H7 (cell line): ENCODE measurements around the gene TMEM219. TPM values are rescaled to one million over a fixed set of nuclear protein-coding genes. Genes with fewer than 3 reads are reported as not detected.
"Not testable (repeated sequence)": the region's sequence is repeated elsewhere in the genome, so short reads cannot be mapped to it uniquely, and the experiment has no call there.

Experiments
- DNase-seq: peaks from one replicate; pipeline ENCODE4 v3.0.0; 2012
- H3K27me3 ChIP-seq: 2 replicates; pipeline ENCODE4 v1.6.0; 2011; ENCODE audit warnings: mild to moderate bottlenecking, low read length; ENCODE audit not compliant: control insufficient read depth, insufficient read depth
- H3K36me3 ChIP-seq: replicated peaks from 2 replicates; pipeline ENCODE4 v1.5.1; 2011; ENCODE audit warnings: low read length; ENCODE audit not compliant: control insufficient read depth, insufficient read depth
- H3K4me3 ChIP-seq: 2 replicates; pipeline ENCODE4 v1.5.1; 2011; ENCODE audit warnings: low read depth, mild to moderate bottlenecking, control low read depth, low read length, moderate library complexity; ENCODE audit not compliant: insufficient read depth
- total RNA-seq: library from RNA; depleted of rRNA; stranded (reverse); fragments of >200 nt; shearing (Covaris generic); gene quantifications from 2 replicates; pipeline ENCODE4 v1.2.3, GENCODE V29; 2014; rRNA removed

The TMEM219 gene
- total RNA-seq, 1 experiment from 2014 or later = 97.6 TPM

DNA sequence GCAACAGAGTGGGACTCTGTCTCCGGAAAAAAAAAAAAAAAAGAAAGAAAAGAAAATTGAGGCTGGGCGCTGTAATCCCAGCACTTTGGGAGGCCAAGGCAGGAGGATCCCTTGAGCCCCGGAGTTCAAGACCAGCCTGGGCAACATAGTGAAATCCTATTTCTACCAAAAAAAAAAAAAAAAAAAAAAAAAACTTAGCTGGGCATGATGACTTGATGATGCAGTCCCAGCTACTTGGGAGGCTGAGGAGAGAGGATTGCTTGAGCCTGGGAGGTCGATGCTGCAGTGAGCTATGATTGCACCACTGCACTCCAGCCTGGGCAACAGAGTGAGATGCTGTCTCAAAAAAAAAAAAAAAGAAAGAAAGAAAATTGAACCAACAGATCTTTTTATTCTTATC lies 56.1 kb downstream of the TMEM219 start:
- H3K4me3 ChIP-seq, DNase-seq, H3K27me3 ChIP-seq: not testable (repeated sequence)

DNA sequence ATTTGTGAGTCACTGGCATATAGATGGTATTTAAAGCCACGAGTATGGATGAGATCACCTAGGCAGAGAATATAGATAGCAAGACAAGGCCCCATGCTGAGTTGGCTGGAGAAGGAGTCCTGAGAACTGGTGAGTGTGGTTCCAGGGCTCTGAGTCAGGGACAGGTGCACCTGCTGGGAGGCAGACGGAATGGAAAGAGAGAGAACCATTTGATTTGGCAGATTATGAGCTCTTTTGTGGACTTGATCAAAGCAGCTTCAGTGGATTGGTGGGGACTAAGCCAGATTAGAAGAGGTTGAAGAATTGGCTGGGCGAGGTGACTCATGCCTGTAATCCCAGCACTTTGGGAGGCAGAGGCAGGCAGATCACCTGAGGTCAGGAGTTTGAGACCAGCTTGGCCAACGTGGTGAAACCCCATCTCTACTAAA lies 56.9 kb downstream of the TMEM219 start:
- no peak for DNase-seq
- Histone ChIP-seq H3K4me3 (no peak overlapping the region), H3K27me3 (no peaks in the 10 kb centered on the region), H3K36me3 (no peaks in the 10 kb centered on the region)

More for the DNA sequence above, 56.1 kb downstream of the TMEM219 start:
- not testable (repeated sequence) for H3K36me3 ChIP-seq

Other genes starting within 250 kb of the TMEM219 start
- gene C16orf54, start 216.1 kb upstream of the TMEM219 start, total RNA-seq = not detected in 2 replicates
- gene ZG16, start 183.8 kb upstream of the TMEM219 start, total RNA-seq = not detected in 2 replicates
- 202 and 205 TPM in 2 replicates for gene KIF22, start 171.3 kb upstream of the TMEM219 start, total RNA-seq
- gene MAZ, start 155.6 kb upstream of the TMEM219 start, total RNA-seq = 496 and 509 TPM in 2 replicates
- 1.8 and 5.6 TPM in 2 replicates for gene PRRT2, start 149.9 kb upstream of the TMEM219 start, total RNA-seq
- 62.1 and 67.1 TPM in 2 replicates for gene PAGR1, start 145.9 kb upstream of the TMEM219 start, total RNA-seq
- 7.0 and 22.0 TPM in 2 replicates for gene MVP, start 141.6 kb upstream of the TMEM219 start, total RNA-seq
- 91.3 and 97.6 TPM in 2 replicates for gene CDIPT, start 98.9 kb upstream of the TMEM219 start, total RNA-seq
- gene SEZ6L2, start 62.5 kb upstream of the TMEM219 start, total RNA-seq = 47.3 and 59.0 TPM in 2 replicates
- gene ASPHD1, start 61.6 kb upstream of the TMEM219 start, total RNA-seq = 24.4 and 24.6 TPM in 2 replicates
- 8.3 and 9.1 TPM in 2 replicates for gene KCTD13, start 35.9 kb upstream of the TMEM219 start, total RNA-seq
- gene TAOK2, start 11.8 kb downstream of the TMEM219 start, total RNA-seq = 39.9 and 41.3 TPM in 2 replicates
- gene HIRIP3, start 33.5 kb downstream of the TMEM219 start, total RNA-seq = 19.0 and 20.5 TPM in 2 replicates
- 58.7 and 91.9 TPM in 2 replicates for gene INO80E, start 34.2 kb downstream of the TMEM219 start, total RNA-seq
- 4.1 and 5.3 TPM in 2 replicates for gene DOC2A, start 48.9 kb downstream of the TMEM219 start, total RNA-seq
- gene C16orf92, start 61.1 kb downstream of the TMEM219 start, total RNA-seq = not detected in 2 replicates
- 3.0 and 5.5 TPM in 2 replicates for gene TLCD3B, start 69.2 kb downstream of the TMEM219 start, total RNA-seq
- gene ALDOA, start 103.7 kb downstream of the TMEM219 start, total RNA-seq = 1,524 and 1,553 TPM in 2 replicates
- gene PPP4C, start 113.9 kb downstream of the TMEM219 start, total RNA-seq = 201 and 256 TPM in 2 replicates
- 2.9 and 4.6 TPM in 2 replicates for gene TBX6, start 129.8 kb downstream of the TMEM219 start, total RNA-seq
- 22.8 and 26.9 TPM in 2 replicates for gene YPEL3, start 134.1 kb downstream of the TMEM219 start, total RNA-seq
- gene GDPD3, start 151.5 kb downstream of the TMEM219 start, total RNA-seq = 0.31 and 1.8 TPM in 2 replicates
- 35.0 and 37.2 TPM in 2 replicates for gene MAPK3, start 161.1 kb downstream of the TMEM219 start, total RNA-seq
- 5.8 and 5.9 TPM in 2 replicates for gene CORO1A, start 221.5 kb downstream of the TMEM219 start, total RNA-seq
- 31.2 and 63.1 TPM in 2 replicates for gene BOLA2B, start 231.6 kb downstream of the TMEM219 start, total RNA-seq
- 81.0 and 83.6 TPM in 2 replicates for gene SLX1A, start 231.8 kb downstream of the TMEM219 start, total RNA-seq
- gene SULT1A3, start 237.2 kb downstream of the TMEM219 start, total RNA-seq = 4.2 and 6.5 TPM in 2 replicates